Psoas muscle (tissue), 8 donors: ENCODE results near the gene TMEM130. TPM values are rescaled to one million over a fixed set of nuclear protein-coding genes. Genes with fewer than 3 reads are reported as not detected.

ENCODE experiments used
- ATAC-seq, 4 donors: fragments of 200-7000 bp; cut with Tn5 transposase; one replicate each; pipeline ENCODE4 v1.9.1; 2020; ENCODE audit warnings: moderate library complexity in 3 of 4, mild to moderate bottlenecking in 2 of 4
- DNase-seq, 2 donors: peaks; one replicate each; pipeline ENCODE4 v3.0.0-alpha.2; 2020
- H3K27ac ChIP-seq: fragments of 200-600 bp; one replicate; pipeline ENCODE4 v1.8.0; 2022
- H3K27me3 ChIP-seq, 3 donors: fragments of 200-600 bp in 1 of 3; one replicate each; pipeline versions ENCODE4 v1.6.1 to v1.8.0; 2013 to 2022; ENCODE audit warnings: low read length in 2 of 3, mild to moderate bottlenecking in 2 of 3, moderate library complexity in 1 of 3; ENCODE audit not compliant: insufficient read depth in 3 of 3
- H3K36me3 ChIP-seq, 2 donors: fragments of 200-600 bp in 1 of 2; one replicate each; pipeline versions ENCODE4 v1.6.1 to v1.8.0; 2013 to 2022; ENCODE audit warnings: low read depth in 1 of 2, mild to moderate bottlenecking in 1 of 2, moderate library complexity in 1 of 2; ENCODE audit not compliant: insufficient read depth in 1 of 2
- H3K4me1 ChIP-seq: fragments of 200-600 bp; one replicate; pipeline ENCODE4 v1.8.0; 2022
- H3K4me3 ChIP-seq: fragments of 200-600 bp; one replicate; pipeline ENCODE4 v1.8.0; 2022; ENCODE audit warnings: mild to moderate bottlenecking
- H3K9me3 ChIP-seq: fragments of 200-600 bp; one replicate; pipeline ENCODE4 v1.8.0; 2022
- CTCF ChIP-seq: fragments of 200-600 bp; IDR thresholded peaks from one replicate; pipeline ENCODE4 v1.8.0; 2022; ENCODE audit warnings: antibody characterized with exemption
- WGBS, 3 donors: extraction: QIAGEN DNeasy Blood & Tissue Kit; methylation state at CpG; one replicate each; pipeline versions ENCODE4 v1.1.6 to v1.1.7; 2013; 5-methylcytosine and 5-hydroxymethylcytosine counted together
- intact Hi-C, 2 donors: fragments of 100-400 bp; cut with DNase I; formaldehyde crosslinking; loops; one replicate each; pipeline versions ENCODE4 v1.11.0 to v1.14.2; 2022
- polyA plus RNA-seq, 3 donors: library from polyadenylated mRNA; stranded (reverse); fragments of 200-250 nt; gene quantifications; one replicate each; pipeline ENCODE4 v1.2.3, GENCODE V29; 2013
- total RNA-seq, 4 donors: library from RNA; stranded (reverse); fragmentation: NEBNext Ultra II Directional in 2 of 4; extraction: Animal tissue kit (Norgen Biotek cat#: 25700) in 2 of 4; gene quantifications; one replicate each; pipeline versions ENCODE4 v1.2.1 to v1.2.4, GENCODE V29; 2021 to 2023
- donor health status: healthy with polysubstance abuse.
- donor health status: DM: no; HTN: no; CAD: no; lungs with moderate emphysema.
- donor health status: Bipolar disorder and iron deficiency.
- donor health status: healthy.
- donor health status: DM: yes; HTN: yes; CAD: no.
- donor health status: DM: no; HTN: no; CAD: no.
- donor health status: DM: no; HTN: no; CAD: no.
- donor health status: DM: yes; HTN: yes; CAD: no.

Gene TMEM130
- total and polyA plus RNA-seq, 7 donors, result 0.08 TPM; not detected in 6

GRCh38 chr7:98841179-98841997 is 28.4 kb downstream of the TMEM130 start:
- DNase-seq, result peak; percentile 66 to 74
- intact Hi-C loops, result loop anchor here in 1 of 2 donors (2.0 kb wide), 1 partner anchor 411 kb away; no protein-coding TSS in a partner anchor
- Histone ChIP-seq H3K4me1 (no peaks in the 10 kb centered on the region), H3K9me3 (no peaks in the 10 kb centered on the region), H3K4me3 (no peak overlapping the region), H3K36me3 (no peaks in the 10 kb centered on the region), H3K27ac (no peak overlapping the region), H3K27me3 (peaks cover 0 to 4% (median 3%) of the 10 kb centered on the region in 3 donors)
- TF ChIP-seq CTCF, result peak; percentile 96
- ATAC-seq, result peak; percentile 73 to 80 (median 76)
- WGBS, 3 donors, result 38 to 49% (median 41%) methylated on average over 11 of the region's 11 CpGs

GRCh38 chr7:98840722-98841121 is 29.1 kb downstream of the TMEM130 start:
- Histone ChIP-seq H3K4me1 (no peaks in the 10 kb centered on the region), H3K36me3 (no peaks in the 10 kb centered on the region), H3K27me3 (peaks cover 0 to 4% (median 3%) of the 10 kb centered on the region in 3 donors), H3K9me3 (no peaks in the 10 kb centered on the region), H3K4me3 (no peak overlapping the region), H3K27ac (no peak overlapping the region)
- no peak for TF ChIP-seq CTCF
- ATAC-seq, result no peak
- intact Hi-C loops, result loop anchor here (1.0 to 2.0 kb wide), 2 partner anchors 407 to 410 kb away; no protein-coding TSS in a partner anchor
- WGBS, 3 donors, result 67 to 70% (median 68%) methylated on average over 4 of the region's 4 CpGs
- no peak for DNase-seq

GRCh38 chr7:98840096-98840495 is 29.7 kb downstream of the TMEM130 start:
- H3K4me3 ChIP-seq, result no peak overlapping the region
- H3K27me3 ChIP-seq, result peaks cover 0 to 7% (median 3%) of the 10 kb centered on the region in 3 donors
- no peak for TF ChIP-seq CTCF
- ATAC-seq (no peak), DNase-seq (no peak)
- no peaks in the 10 kb centered on the region for H3K36me3 ChIP-seq
- intact Hi-C loops, result loop anchor here (1.0 to 2.0 kb wide), 2 partner anchors 407 to 409 kb away; no protein-coding TSS in a partner anchor
- no peaks in the 10 kb centered on the region for H3K9me3 ChIP-seq
- no peak overlapping the region for H3K27ac ChIP-seq
- 46 to 55% (median 51%) methylated on average over 11 of the region's 11 CpGs for WGBS, 3 donors
- H3K4me1 ChIP-seq, result no peaks in the 10 kb centered on the region

GRCh38 chr7:98837630-98837972 is 32.2 kb downstream of the TMEM130 start:
- H3K4me3 ChIP-seq, result no peak overlapping the region
- intact Hi-C loops, result no loop called here

More at GRCh38 chr7:98837630-98837972, 32.2 kb downstream of the TMEM130 start:
- no peak for ATAC-seq
- no peak for TF ChIP-seq CTCF
- Histone ChIP-seq H3K27ac (no peak overlapping the region), H3K9me3 (no peaks in the 10 kb centered on the region), H3K36me3 (no peaks in the 10 kb centered on the region), H3K4me1 (no peaks in the 10 kb centered on the region), H3K27me3 (peaks cover 0 to 7% (median 3%) of the 10 kb centered on the region in 3 donors)
- 53 to 62% (median 61%) methylated on average over 5 of the region's 5 CpGs for WGBS, 3 donors
- no peak for DNase-seq
